Left ventricle myocardium superior (tissue), 1 donor: ENCODE results near the gene WDR37. TPM values are rescaled to one million over a fixed set of nuclear protein-coding genes. Genes with fewer than 3 reads are reported as not detected.

Source experiments
- ATAC-seq: fragments of 200-7000 bp; cut with Tn5 transposase; one replicate; pipeline ENCODE4 v1.9.1; 2020; ENCODE audit warnings: mild to moderate bottlenecking, moderate library complexity
- DNase-seq: peaks from one replicate; pipeline ENCODE4 v3.0.0-alpha.2; 2020
- intact Hi-C: fragments of 100-400 bp; cut with micrococcal nuclease; formaldehyde crosslinking; loops from one replicate; pipeline ENCODE4 v1.11.0; 2022
- total RNA-seq: library from RNA; stranded (reverse); fragmentation: NEBNext Ultra II Directional; extraction: Animal tissue kit (Norgen Biotek cat#: 25700); gene quantifications from one replicate; pipeline ENCODE4 v1.2.1, GENCODE V29; 2021
- donor health status: DM: no; HTN: yes; CAD: no; lungs with severe emphysema.

WDR37 gene
- total RNA-seq, 1 donor from 2014 or later, result 35.0 TPM

GRCh38 chr10:1137499-1138163 lies 81.4 kb downstream of the WDR37 start:
- ATAC-seq (no peak), DNase-seq (no peak)
- intact Hi-C loops, result no loop called here

GRCh38 chr10:1138529-1138928 lies 82.3 kb downstream of the WDR37 start:
- intact Hi-C loops, result no loop called here
- no peak for ATAC-seq

GRCh38 chr10:1141261-1141660 lies 85.1 kb downstream of the WDR37 start:
- no peak for DNase-seq
- ATAC-seq, result no peak
- intact Hi-C loops, result no loop called here

More at GRCh38 chr10:1138529-1138928, 82.3 kb downstream of the WDR37 start:
- DNase-seq, result no peak

GRCh38 chr10:1141701-1142100 lies 85.5 kb downstream of the WDR37 start:
- intact Hi-C loops, result no loop called here
- ATAC-seq, result no peak
- no peak for DNase-seq

- ATAC-seq (no peak), DNase-seq (no peak)
- intact Hi-C loops, result no loop called here
Measured at GRCh38 chr10:1142596-1142995, 86.4 kb downstream of the WDR37 start.

- DNase-seq (no peak), ATAC-seq (no peak)
- intact Hi-C loops, result no loop called here
Measured at GRCh38 chr10:1147810-1148209, 91.6 kb downstream of the WDR37 start.

GRCh38 chr10:1148855-1149605 lies 92.8 kb downstream of the WDR37 start:
- ATAC-seq (no peak), DNase-seq (no peak)
- intact Hi-C loops, result no loop called here

GRCh38 chr10:1149793-1150637 lies 93.8 kb downstream of the WDR37 start:
- ATAC-seq (peak; percentile 94), DNase-seq (peak; percentile 52)
- intact Hi-C loops, result no loop called here

- intact Hi-C loops, result no loop called here
- DNase-seq (no peak), ATAC-seq (no peak)
Measured at GRCh38 chr10:1150638-1150955, 94.4 kb downstream of the WDR37 start.

- no peak for ATAC-seq
- DNase-seq, result no peak
- intact Hi-C loops, result no loop called here
Measured at GRCh38 chr10:1151076-1152033, 95.2 kb downstream of the WDR37 start.

- DNase-seq (no peak), ATAC-seq (no peak)
- intact Hi-C loops, result no loop called here
Measured at GRCh38 chr10:1152386-1153250, 96.4 kb downstream of the WDR37 start.

GRCh38 chr10:1153251-1153763 lies 97.1 kb downstream of the WDR37 start:
- intact Hi-C loops, result no loop called here
- no peak for DNase-seq
- ATAC-seq, result no peak

GRCh38 chr10:1153805-1154351 lies 97.7 kb downstream of the WDR37 start:
- intact Hi-C loops, result no loop called here
- DNase-seq, result no peak
- no peak for ATAC-seq

- ATAC-seq (no peak), DNase-seq (no peak)
- intact Hi-C loops, result no loop called here
Measured at GRCh38 chr10:1154531-1155295, 98.5 kb downstream of the WDR37 start.

- ATAC-seq (no peak), DNase-seq (no peak)
- intact Hi-C loops, result no loop called here
Measured at GRCh38 chr10:1155791-1156615, 99.8 kb downstream of the WDR37 start.

GRCh38 chr10:1156616-1156886 lies 100.4 kb downstream of the WDR37 start:
- ATAC-seq (no peak), DNase-seq (no peak)
- intact Hi-C loops, result no loop called here
